Testis (tissue), 3 donors: Measurements from ENCODE around the gene LANCL2. TPM values are rescaled to one million over a fixed set of nuclear protein-coding genes. Genes with fewer than 3 reads are reported as not detected.

ENCODE experiments used
- DNase-seq: peaks from one replicate; pipeline ENCODE4 v3.0.0-alpha.2; 2019
- H3K27ac ChIP-seq, 2 donors: fragments of 200-600 bp; sonication (generic); one replicate each; pipeline ENCODE4 v1.5.1; 2019
- H3K27me3 ChIP-seq: fragments of 200-600 bp; sonication (generic); one replicate; pipeline ENCODE4 v1.5.1; 2019
- H3K36me3 ChIP-seq: fragments of 200-600 bp; sonication (generic); one replicate; pipeline ENCODE4 v1.5.1; 2017; ENCODE audit warnings: low read depth; ENCODE audit errors: missing control alignments
- H3K4me1 ChIP-seq: fragments of 200-600 bp; sonication (generic); one replicate; pipeline ENCODE4 v1.5.1; 2019
- H3K4me3 ChIP-seq, 2 donors: fragments of 200-600 bp; sonication (generic); one replicate each; pipeline ENCODE4 v1.5.1; 2017 to 2019
- H3K9me3 ChIP-seq: fragments of 200-600 bp; sonication (generic); one replicate; pipeline ENCODE4 v1.5.1; 2017
- CTCF ChIP-seq, 3 experiments: fragments of 450-650 bp in 2 of 3; fragments of 200-600 bp in 1 of 3; sonication (generic) in 1 of 3; IDR thresholded peaks; one replicate each; pipeline ENCODE4 v1.5.1; 2016 to 2019; ENCODE audit warnings: antibody characterized with exemption in 3 of 3, mild to moderate bottlenecking in 2 of 3, moderate library complexity in 1 of 3
- POLR2A ChIP-seq: fragments of 450-650 bp; IDR thresholded peaks from one replicate; pipeline ENCODE4 v1.6.1; 2017; ENCODE audit warnings: antibody characterized with exemption, mild to moderate bottlenecking, moderate library complexity
- WGBS, 2 donors: methylation state at CpG; one replicate each; pipeline ENCODE4 v1.1.5; 2018; 5-methylcytosine and 5-hydroxymethylcytosine counted together
- intact Hi-C: fragments of 100-400 bp; cut with DNase I; formaldehyde crosslinking; loops from one replicate; pipeline ENCODE4 v1.15.1; 2023; ENCODE audit warnings: low total_unique reads
- polyA plus RNA-seq: library from polyadenylated mRNA; stranded (reverse); fragments of 350-450 nt; fragmentation: Illumina TruSeq; extraction: RNeasy Lipid Tissue Mini Kit (QIAGEN cat#74804); gene quantifications from one replicate; pipeline ENCODE4 v1.2.3, GENCODE V29; 2014; ENCODE audit warnings: low read depth, low replicate concordance; ENCODE audit not compliant: insufficient read depth
- total RNA-seq, 2 donors: library from RNA; depleted of rRNA; stranded (reverse); fragments of >200 nt; gene quantifications; one replicate each; pipeline ENCODE4 v1.2.3, GENCODE V29; 2016

The LANCL2 gene
- total and polyA plus RNA-seq, 3 donors from 2014 or later = 49.0 to 59.7 (median 50.5) TPM

GRCh38 chr7:55365675-55366460 lies 731 bp downstream of the LANCL2 start:
- WGBS, 2 donors = 0% methylated on average over 2 to 66 of the region's 101 CpGs
- Histone ChIP-seq H3K9me3 (no peaks in the 10 kb centered on the region), H3K4me1 (peaks cover 17% of the 10 kb centered on the region), H3K4me3 (peak overlapping the region; percentile 92 to 94), H3K27ac (peak overlapping the region; percentile 99 to 100), H3K36me3 (no peaks in the 10 kb centered on the region), H3K27me3 (no peaks in the 10 kb centered on the region)
- DNase-seq = peak; percentile 95
- TF ChIP-seq POLR2A (no peak), CTCF (IDR thresholded peaks at IDR 0.05) (peak in 2 of 3 experiments; percentile 14 to 23)
- intact Hi-C loops = no loop called here

- Histone ChIP-seq H3K4me1 (peaks cover 17% of the 10 kb centered on the region), H3K9me3 (no peaks in the 10 kb centered on the region), H3K4me3 (peak overlapping the region; percentile 92 to 94), H3K36me3 (no peaks in the 10 kb centered on the region), H3K27ac (peak overlapping the region; percentile 99 to 100), H3K27me3 (no peaks in the 10 kb centered on the region)
- peak; percentile 40 for DNase-seq
- intact Hi-C loops = no loop called here
- no peak for TF ChIP-seq CTCF (IDR thresholded peaks at IDR 0.05)
- no peak for TF ChIP-seq POLR2A
- WGBS, 2 donors = 0 to 1% methylated on average over 20 to 32 of the region's 32 CpGs
These were observed 1.4 kb downstream of the LANCL2 start for GRCh38 chr7:55366461-55367070.

- H3K4me1 ChIP-seq = peaks cover 17% of the 10 kb centered on the region
- H3K27ac ChIP-seq = peak overlapping the region; percentile 99 to 100
- H3K27me3 ChIP-seq = no peaks in the 10 kb centered on the region
- TF ChIP-seq CTCF (IDR thresholded peaks at IDR 0.05) (no peak), POLR2A (no peak)
- 77 to 80% methylated on average over 19 of the region's 19 CpGs for WGBS, 2 donors
- intact Hi-C loops = no loop called here
- H3K4me3 ChIP-seq = peak overlapping the region; percentile 92 to 94
- DNase-seq = no peak
- H3K36me3 ChIP-seq = no peaks in the 10 kb centered on the region
- H3K9me3 ChIP-seq = no peaks in the 10 kb centered on the region
These were observed 2.2 kb downstream of the LANCL2 start for GRCh38 chr7:55367283-55367840.

- no peaks in the 10 kb centered on the region for H3K27me3 ChIP-seq
- intact Hi-C loops = no loop called here
- no peak overlapping the region for H3K4me3 ChIP-seq
- no peaks in the 10 kb centered on the region for H3K36me3 ChIP-seq
- no peak overlapping the region for H3K27ac ChIP-seq
- peaks cover 17% of the 10 kb centered on the region for H3K4me1 ChIP-seq
- no peak for DNase-seq
- no peak for TF ChIP-seq POLR2A
- no peak for TF ChIP-seq CTCF (IDR thresholded peaks at IDR 0.05)
- WGBS, 2 donors = 80 to 88% methylated on average over 8 of the region's 8 CpGs
- no peaks in the 10 kb centered on the region for H3K9me3 ChIP-seq
These were observed 4.6 kb downstream of the LANCL2 start for GRCh38 chr7:55369427-55370400.
